RWPE1 (cell line): ENCODE results near the gene MPHOSPH6.

ENCODE experiments used
- CTCF ChIA-PET: fragments of 350-600 bp; sonication (Branson Sonifier 250); formaldehyde crosslinking; extraction: SDS; loops from one replicate; lab custom pipeline; 2021; lab: Yijun Ruan, JAX
- POLR2A ChIA-PET: fragments of 400-600 bp; formaldehyde crosslinking; extraction: SDS; loops from one replicate; lab custom pipeline; 2020; ENCODE audit warnings: antibody characterized with exemption; ENCODE audit not compliant: low non-redundant PET; lab: Yijun Ruan, JAX
- DNase-seq: peaks from one replicate; pipeline ENCODE4 v3.0.0; 2012; ENCODE audit warnings: low spot score
- H3K27ac ChIP-seq: fragments of 450-650 bp; 2 replicates; pipeline ENCODE4 v1.5.1; 2017
- CTCF ChIP-seq: fragments of 450-650 bp; conservative IDR thresholded peaks from 2 replicates; pipeline ENCODE4 v1.5.1; 2017; ENCODE audit warnings: low read depth, mild to moderate bottlenecking

MPHOSPH6 gene

DNA sequence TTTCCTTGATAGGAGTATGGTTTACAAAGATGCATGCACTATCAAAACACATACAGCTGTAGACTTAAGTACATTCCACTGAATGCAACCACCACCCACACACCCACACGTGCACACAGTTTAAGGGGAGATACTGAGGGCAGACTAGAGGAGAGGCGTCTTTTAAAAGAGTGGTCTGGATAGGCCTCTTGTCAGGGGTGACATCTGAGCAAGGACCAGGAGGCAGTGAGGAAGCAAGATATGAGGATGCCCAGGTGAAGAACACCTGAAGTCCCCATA lies 12.6 kb downstream of the MPHOSPH6 start:
- CTCF ChIA-PET = no interaction called here
- no peak overlapping the region for H3K27ac ChIP-seq
- no peak for TF ChIP-seq CTCF
- DNase-seq = no peak
- POLR2A ChIA-PET = no interaction called here

- ChIA-PET POLR2A (no interaction called here), CTCF (no interaction called here)
- DNase-seq = no peak
- TF ChIP-seq CTCF = no peak
- H3K27ac ChIP-seq = no peak overlapping the region
Measured at GRCh38 chr16:82156761-82157533, 13.1 kb downstream of the MPHOSPH6 start.

DNA sequence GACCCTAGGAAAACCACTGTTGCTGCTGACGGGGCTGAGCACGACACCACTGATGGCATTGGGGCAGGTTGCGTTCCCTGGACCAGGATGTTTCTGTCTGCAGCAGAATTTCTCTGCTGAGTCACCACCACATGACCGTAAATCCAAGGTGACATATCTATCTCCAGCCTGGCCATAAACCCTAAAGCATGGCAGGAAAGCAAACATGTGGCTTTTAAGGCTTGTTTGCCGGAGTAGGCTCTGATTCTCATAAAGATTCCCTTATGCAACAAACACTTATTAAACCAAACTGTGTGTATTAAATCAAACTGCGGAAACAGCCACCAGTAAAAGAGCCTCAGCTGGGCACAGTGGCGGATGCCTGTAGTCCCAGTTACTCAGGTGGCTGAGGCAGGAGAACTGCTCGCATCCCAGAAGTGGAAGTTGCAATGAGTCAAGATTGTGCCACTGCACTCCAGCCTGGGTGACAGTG lies 17.3 kb downstream of the MPHOSPH6 start:
- no peak overlapping the region for H3K27ac ChIP-seq
- TF ChIP-seq CTCF = no peak
- no peak for DNase-seq
- ChIA-PET POLR2A (no interaction called here), CTCF (no interaction called here)

DNA sequence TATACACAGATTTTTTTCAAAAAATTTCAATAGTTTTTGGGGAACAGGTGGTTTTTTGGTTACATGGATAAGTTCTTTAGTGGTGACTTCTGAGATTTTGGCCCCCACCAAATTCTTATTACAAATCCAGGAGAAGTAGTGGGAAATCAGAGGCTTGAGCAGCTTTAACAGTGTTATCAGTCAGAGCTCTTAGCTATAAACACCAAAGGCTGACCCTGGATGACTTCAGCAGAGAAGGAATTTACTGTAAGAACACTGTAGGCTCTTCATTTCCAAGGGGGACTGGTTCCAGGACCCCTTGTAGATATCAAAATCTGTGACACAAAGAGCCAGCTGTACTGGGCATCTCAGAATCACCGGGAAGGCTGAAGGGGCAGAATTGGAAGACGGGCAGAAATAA lies 17.8 kb downstream of the MPHOSPH6 start:
- ChIA-PET CTCF (interaction anchor here (0.6 kb wide), 1 partner anchor 930 kb away, joined by 3 read pairs; no protein-coding TSS in a partner anchor), POLR2A (no interaction called here)
- DNase-seq = no peak
- TF ChIP-seq CTCF = no peak
- no peak overlapping the region for H3K27ac ChIP-seq

GRCh38 chr16:82150549-82150948 lies 19.5 kb downstream of the MPHOSPH6 start:
- no peak for DNase-seq
- no peak overlapping the region for H3K27ac ChIP-seq
- ChIA-PET POLR2A (no interaction called here), CTCF (no interaction called here)
- TF ChIP-seq CTCF = no peak

GRCh38 chr16:82149536-82149935 lies 20.5 kb downstream of the MPHOSPH6 start:
- no peak for TF ChIP-seq CTCF
- no peak for DNase-seq
- ChIA-PET POLR2A (no interaction called here), CTCF (no interaction called here)
- no peak overlapping the region for H3K27ac ChIP-seq
